Kidney (tissue), 14 donors: ENCODE results near the gene TMTC1. TPM values are rescaled to one million over a fixed set of nuclear protein-coding genes. Genes with fewer than 3 reads are reported as not detected.

Experiments
- DNase-seq, 5 donors: peaks; one replicate each; pipeline ENCODE4 v3.0.0-alpha.2; 2013 to 2020
- FAIRE-seq: peaks from 2 replicates; lab custom pipeline; 2012; peaks lifted over from hg19 to GRCh38; lab: Jason Lieb, UNC
- H3K27ac ChIP-seq, 2 donors: one replicate each; pipeline ENCODE4 v1.7.0; 2013; ENCODE audit warnings: low read depth in 2 of 2, low read length in 2 of 2, inconsistent platforms in 1 of 2
- H3K27me3 ChIP-seq: one replicate; pipeline ENCODE4 v1.7.1; 2013; ENCODE audit warnings: low read length, inconsistent platforms; ENCODE audit not compliant: control insufficient read depth, insufficient read depth
- H3K36me3 ChIP-seq, 3 donors: one replicate each; pipeline versions ENCODE4 v1.7.0 to v1.7.1; 2013; ENCODE audit warnings: low read length in 3 of 3, control low read depth in 1 of 3, inconsistent platforms in 1 of 3; ENCODE audit not compliant: insufficient read depth in 3 of 3, control insufficient read depth in 2 of 3
- H3K4me1 ChIP-seq, 3 donors: one replicate each; pipeline versions ENCODE4 v1.7.0 to v1.7.1; 2013; ENCODE audit warnings: low read length in 3 of 3, inconsistent platforms in 1 of 3, low read depth in 1 of 3; ENCODE audit not compliant: control insufficient read depth in 2 of 3, insufficient read depth in 2 of 3
- H3K4me3 ChIP-seq, 3 donors: one replicate each; pipeline versions ENCODE4 v1.7.0 to v1.8.1; 2013; ENCODE audit warnings: low read length in 3 of 3, control low read depth in 1 of 3, inconsistent platforms in 1 of 3
- H3K9ac ChIP-seq, 3 donors: one replicate each; pipeline versions ENCODE4 v1.7.0 to v1.7.1; 2013; ENCODE audit warnings: low read length in 3 of 3, control low read depth in 1 of 3, inconsistent platforms in 1 of 3
- H3K9me3 ChIP-seq, 3 donors: one replicate each; pipeline versions ENCODE4 v1.7.0 to v1.7.1; 2013; ENCODE audit warnings: low read length in 3 of 3, control low read depth in 1 of 3, inconsistent platforms in 1 of 3; ENCODE audit not compliant: control insufficient read depth in 2 of 3, insufficient read depth in 1 of 3
- intact Hi-C: fragments of 100-400 bp; cut with DNase I; formaldehyde crosslinking; loops from one replicate; pipeline ENCODE4 v1.11.1; 2022
- polyA plus RNA-seq: library from polyadenylated mRNA; stranded (reverse); fragments of 350-450 nt; fragmentation: Illumina TruSeq; extraction: RNeasy Lipid Tissue Mini Kit (QIAGEN cat#74804); gene quantifications from one replicate; pipeline ENCODE4 v1.2.3, GENCODE V29; 2014; ENCODE audit warnings: low read depth, low replicate concordance; ENCODE audit not compliant: insufficient read depth
- total RNA-seq: library from RNA; stranded (reverse); fragmentation: NEBNext Ultra II Directional; extraction: Animal tissue kit (Norgen Biotek cat#: 25700); gene quantifications from one replicate; pipeline ENCODE4 v1.2.1, GENCODE V29; 2021
- TF ChIP-seq, protein P1 (sequence below): IDR thresholded peaks from 3 replicates; pipeline ENCODE4 v1.5.1; 2012; ENCODE audit warnings: mild to moderate bottlenecking, moderate library complexity, borderline replicate concordance; ENCODE audit not compliant: insufficient read depth; ENCODE audit errors: extremely low read depth
- donor health status: control.
- donor health status: control.
- donor health status: control.
- donor health status: control.
- donor health status: control.
- donor health status: DM: yes; HTN: yes; CAD: no.
- donor health status: Normal renal cell carcinoma (clear cell type).

The TMTC1 gene
- total and polyA plus RNA-seq, 2 donors from 2014 or later: 10.9 to 58.8 TPM

DNA sequence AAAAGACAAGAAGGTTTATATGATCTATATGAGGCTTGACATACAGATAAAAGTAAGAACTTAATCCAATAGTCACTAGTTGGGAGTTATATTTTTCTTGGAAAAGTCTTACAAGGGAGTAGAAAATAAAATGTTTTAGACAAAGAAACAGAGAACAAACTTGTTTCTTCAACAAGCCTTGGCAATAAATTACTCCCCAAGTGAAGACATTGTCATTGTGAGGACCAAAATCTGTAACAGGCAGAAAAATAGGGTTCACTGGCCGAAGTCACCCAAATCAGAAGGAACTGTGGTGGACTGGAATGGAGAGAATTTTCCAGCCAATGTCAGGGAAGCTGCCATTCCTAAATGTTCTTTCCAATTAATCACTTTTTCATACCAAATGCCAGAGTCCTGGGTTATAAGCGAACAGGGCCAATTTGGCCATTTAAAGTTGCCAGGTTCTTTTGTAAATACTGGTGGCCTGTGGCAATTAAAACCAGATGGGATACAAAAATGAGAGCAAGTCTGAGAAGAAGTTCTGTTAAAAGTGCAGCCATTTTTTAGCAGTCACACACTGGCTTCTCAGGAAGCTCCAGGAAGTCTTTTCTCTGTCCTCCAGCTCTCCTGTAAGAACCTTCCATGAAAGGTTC is 168.9 kb downstream of the TMTC1 start:
- Histone ChIP-seq H3K9ac (no peak overlapping the region), H3K9me3 (no peaks in the 10 kb centered on the region), H3K27me3 (no peaks in the 10 kb centered on the region), H3K36me3 (peaks cover 0 to 2% (median 0%) of the 10 kb centered on the region in 3 donors), H3K27ac (no peak overlapping the region), H3K4me1 (no peaks in the 10 kb centered on the region), H3K4me3 (no peak overlapping the region)
- intact Hi-C loops: no loop called here
- TF ChIP-seq, protein P1, sequence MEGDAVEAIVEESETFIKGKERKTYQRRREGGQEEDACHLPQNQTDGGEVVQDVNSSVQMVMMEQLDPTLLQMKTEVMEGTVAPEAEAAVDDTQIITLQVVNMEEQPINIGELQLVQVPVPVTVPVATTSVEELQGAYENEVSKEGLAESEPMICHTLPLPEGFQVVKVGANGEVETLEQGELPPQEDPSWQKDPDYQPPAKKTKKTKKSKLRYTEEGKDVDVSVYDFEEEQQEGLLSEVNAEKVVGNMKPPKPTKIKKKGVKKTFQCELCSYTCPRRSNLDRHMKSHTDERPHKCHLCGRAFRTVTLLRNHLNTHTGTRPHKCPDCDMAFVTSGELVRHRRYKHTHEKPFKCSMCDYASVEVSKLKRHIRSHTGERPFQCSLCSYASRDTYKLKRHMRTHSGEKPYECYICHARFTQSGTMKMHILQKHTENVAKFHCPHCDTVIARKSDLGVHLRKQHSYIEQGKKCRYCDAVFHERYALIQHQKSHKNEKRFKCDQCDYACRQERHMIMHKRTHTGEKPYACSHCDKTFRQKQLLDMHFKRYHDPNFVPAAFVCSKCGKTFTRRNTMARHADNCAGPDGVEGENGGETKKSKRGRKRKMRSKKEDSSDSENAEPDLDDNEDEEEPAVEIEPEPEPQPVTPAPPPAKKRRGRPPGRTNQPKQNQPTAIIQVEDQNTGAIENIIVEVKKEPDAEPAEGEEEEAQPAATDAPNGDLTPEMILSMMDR: no peak
- DNase-seq (peak in 3 of 5 donors; percentile 27 to 85 (median 69)), FAIRE-seq (no peak)

DNA sequence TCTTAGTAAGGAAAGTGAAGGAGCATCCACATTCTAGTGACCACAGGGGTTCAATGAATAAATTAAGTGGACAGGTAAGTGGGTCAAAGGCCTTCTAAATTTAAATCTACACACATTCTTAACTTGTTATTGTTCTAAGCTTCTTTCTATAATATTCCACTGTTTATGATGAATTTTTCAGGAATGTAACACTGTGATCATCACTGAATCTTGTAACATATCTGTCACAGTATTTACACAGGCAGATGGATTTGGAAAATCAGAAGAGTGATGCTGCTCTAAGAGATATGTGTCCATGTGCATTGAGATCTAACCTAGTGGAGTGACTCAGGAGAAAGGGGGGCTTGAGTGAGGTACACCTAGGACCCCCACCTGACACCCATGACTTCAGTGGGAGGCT is 170.8 kb downstream of the TMTC1 start:
- TF ChIP-seq, protein P1: no peak
- Histone ChIP-seq H3K27ac (no peak overlapping the region), H3K4me3 (no peak overlapping the region), H3K9me3 (no peaks in the 10 kb centered on the region), H3K36me3 (peaks cover 0 to 2% (median 0%) of the 10 kb centered on the region in 3 donors), H3K9ac (no peak overlapping the region), H3K4me1 (peaks cover 0 to 3% (median 0%) of the 10 kb centered on the region in 3 donors), H3K27me3 (no peaks in the 10 kb centered on the region)
- DNase-seq: no peak
- intact Hi-C loops: no loop called here
- FAIRE-seq: no peak

DNA sequence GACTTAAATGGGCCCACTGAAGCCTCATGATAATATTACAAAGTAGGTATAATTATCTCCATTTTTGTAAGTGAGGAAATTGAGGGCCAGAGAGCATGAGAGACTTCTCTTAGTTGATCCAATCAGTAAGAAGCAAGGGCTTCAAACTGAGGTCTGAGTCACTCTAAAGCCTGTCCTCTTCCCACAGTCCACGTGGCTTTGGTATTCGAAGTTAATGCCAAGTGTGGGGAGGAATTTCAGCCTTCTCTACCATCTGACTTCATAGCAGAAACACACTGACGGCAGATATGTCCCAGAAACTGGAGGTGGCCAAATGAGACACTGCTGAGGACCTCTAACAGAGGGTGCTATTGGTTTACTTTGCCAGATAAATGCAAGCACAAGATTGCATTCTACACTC is 171.8 kb downstream of the TMTC1 start:
- no peak for DNase-seq
- peaks cover 0 to 2% (median 0%) of the 10 kb centered on the region in 3 donors for H3K36me3 ChIP-seq
- intact Hi-C loops: no loop called here
- H3K27ac ChIP-seq: no peak overlapping the region
- FAIRE-seq: no peak
- TF ChIP-seq, protein P1: no peak
- no peak overlapping the region for H3K9ac ChIP-seq
- no peaks in the 10 kb centered on the region for H3K27me3 ChIP-seq
- H3K9me3 ChIP-seq: no peaks in the 10 kb centered on the region
- peaks cover 0 to 3% (median 0%) of the 10 kb centered on the region in 3 donors for H3K4me1 ChIP-seq
- H3K4me3 ChIP-seq: no peak overlapping the region
